GM10266 (cell line): ENCODE data around the gene PXK.

Experiments
- DNase-seq: peaks from one replicate; pipeline ENCODE4 v3.0.0; 2012; ENCODE audit errors: extremely low spot score
- TF ChIP-seq, protein P1 (sequence below): IDR thresholded peaks from 2 replicates; pipeline ENCODE4 v1.5.1; 2012; ENCODE audit warnings: mild to moderate bottlenecking, low read depth; ENCODE audit not compliant: control insufficient read depth, insufficient read depth; ENCODE audit errors: missing control alignments

PXK gene

DNA sequence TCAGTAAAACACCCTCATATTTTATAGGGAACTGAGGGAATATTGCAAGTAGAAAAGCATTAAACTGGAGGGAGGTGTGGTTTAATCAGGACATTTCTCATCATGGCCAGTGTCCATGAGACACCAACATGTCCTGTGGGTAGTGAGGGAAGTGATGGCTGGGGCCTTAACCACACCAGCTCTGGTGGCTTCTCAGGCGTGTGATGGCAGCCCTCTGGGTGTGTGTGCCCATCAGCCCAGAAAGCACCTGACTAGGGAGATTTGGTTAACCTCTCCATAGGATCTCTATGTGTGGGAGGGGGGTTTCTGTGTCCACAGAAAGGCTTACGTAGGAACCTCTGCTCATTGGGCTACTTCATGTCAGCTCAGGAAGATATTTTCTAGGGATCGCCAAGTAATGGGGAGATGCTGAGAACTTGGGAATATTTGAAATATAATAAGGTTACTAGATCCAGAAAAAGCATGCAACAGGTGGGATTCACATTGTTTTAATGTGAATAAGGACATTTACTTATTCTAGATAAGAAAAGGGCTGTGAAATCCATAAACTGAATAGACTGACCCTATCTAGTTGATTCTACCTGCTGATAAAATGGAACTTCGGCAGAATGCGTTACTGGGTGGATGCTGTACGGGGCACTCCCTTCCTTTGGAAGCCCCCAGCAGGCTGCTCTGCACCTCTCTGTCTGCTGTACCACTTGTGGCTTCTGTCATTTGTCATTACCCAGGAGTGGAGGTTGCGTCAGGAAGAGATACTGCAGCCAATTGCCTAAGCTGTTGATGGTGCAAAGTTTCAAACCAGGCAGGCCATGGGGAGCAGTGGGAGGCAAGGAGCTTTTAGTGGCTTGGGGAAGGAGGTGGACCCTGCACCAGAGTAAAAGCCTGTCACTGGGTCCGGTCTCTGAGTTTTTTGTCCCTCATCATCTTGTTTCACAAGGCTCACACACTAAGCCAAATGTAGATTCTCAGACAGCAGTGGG lies 79.4 kb downstream of the PXK start:
- TF ChIP-seq, protein P1, sequence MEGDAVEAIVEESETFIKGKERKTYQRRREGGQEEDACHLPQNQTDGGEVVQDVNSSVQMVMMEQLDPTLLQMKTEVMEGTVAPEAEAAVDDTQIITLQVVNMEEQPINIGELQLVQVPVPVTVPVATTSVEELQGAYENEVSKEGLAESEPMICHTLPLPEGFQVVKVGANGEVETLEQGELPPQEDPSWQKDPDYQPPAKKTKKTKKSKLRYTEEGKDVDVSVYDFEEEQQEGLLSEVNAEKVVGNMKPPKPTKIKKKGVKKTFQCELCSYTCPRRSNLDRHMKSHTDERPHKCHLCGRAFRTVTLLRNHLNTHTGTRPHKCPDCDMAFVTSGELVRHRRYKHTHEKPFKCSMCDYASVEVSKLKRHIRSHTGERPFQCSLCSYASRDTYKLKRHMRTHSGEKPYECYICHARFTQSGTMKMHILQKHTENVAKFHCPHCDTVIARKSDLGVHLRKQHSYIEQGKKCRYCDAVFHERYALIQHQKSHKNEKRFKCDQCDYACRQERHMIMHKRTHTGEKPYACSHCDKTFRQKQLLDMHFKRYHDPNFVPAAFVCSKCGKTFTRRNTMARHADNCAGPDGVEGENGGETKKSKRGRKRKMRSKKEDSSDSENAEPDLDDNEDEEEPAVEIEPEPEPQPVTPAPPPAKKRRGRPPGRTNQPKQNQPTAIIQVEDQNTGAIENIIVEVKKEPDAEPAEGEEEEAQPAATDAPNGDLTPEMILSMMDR, result no peak

DNA sequence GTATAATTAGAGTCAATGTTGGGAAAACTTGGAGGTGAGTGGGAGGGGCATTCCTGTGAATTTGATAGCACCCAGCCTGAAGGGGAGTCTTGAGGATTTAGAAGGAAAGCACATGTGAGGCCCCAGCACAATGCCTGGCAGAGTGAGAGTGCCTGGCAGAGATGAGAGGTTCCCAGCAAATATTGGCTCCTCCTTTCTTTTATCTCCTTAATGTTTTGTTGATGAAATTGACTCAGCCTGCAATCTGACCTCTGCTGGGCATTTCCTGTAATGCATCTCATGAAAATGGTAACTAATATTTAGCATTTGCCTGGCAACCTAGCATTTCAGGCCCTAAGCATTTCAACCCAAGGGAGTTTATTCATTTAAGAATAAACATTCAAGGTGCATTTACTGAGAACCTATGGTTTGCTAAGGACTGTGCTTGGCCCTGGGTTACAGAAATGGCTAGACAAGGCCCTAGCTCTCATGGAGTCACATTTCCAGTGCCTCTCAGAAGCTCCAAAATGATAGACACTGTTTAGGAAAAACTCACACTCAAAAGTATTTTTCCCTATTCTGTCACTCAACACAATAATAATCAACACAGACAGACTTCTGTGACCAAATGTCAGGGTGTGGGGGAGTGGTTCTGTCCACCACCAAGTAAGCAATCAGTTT lies 82.0 kb downstream of the PXK start:
- TF ChIP-seq, protein P1, result peak; percentile 71
- DNase-seq, result peak; percentile 47

More for the DNA sequence above, 79.4 kb downstream of the PXK start:
- DNase-seq, result no peak

DNA sequence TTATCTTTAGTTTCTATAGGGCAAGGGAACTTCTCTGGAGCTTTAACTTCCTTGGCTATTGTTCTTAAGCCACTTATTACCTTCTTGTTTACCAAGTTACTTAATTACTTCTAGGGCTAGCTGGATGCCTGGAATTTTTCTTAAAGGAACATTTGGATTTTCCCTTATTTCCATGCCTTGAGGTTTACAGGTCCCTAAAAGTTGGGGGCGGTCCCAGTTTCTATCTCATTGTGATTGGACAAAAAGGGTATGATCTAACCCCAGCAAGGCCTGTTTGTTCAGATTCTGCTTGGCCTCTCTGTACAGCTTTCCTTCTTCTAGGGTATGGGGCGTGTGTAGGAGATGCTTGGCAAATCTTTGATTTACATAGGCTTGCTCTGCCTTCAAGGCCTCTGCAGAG lies 83.5 kb downstream of the PXK start:
- TF ChIP-seq, protein P1, result no peak
- no peak for DNase-seq

DNA sequence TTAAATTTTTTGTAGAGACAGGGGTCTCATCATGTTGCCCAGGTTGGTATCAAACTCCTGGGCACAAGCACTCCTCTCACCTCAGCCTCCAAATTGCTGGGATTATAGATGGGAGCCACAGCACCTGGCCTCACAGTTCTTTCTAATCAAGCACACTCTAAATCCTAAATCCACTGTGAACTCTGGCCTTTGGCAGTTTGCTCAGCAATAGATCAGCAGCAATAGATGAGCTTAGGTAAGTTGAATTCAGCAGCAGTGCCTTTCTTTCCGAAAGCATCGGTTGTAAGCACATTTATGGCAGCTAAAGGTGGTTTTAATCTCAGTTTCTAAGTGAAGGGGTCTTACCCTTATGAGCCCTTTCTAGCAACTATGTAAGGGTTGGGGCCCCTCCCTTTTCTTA lies 84.4 kb downstream of the PXK start:
- TF ChIP-seq, protein P1, result no peak
- DNase-seq, result no peak

DNA sequence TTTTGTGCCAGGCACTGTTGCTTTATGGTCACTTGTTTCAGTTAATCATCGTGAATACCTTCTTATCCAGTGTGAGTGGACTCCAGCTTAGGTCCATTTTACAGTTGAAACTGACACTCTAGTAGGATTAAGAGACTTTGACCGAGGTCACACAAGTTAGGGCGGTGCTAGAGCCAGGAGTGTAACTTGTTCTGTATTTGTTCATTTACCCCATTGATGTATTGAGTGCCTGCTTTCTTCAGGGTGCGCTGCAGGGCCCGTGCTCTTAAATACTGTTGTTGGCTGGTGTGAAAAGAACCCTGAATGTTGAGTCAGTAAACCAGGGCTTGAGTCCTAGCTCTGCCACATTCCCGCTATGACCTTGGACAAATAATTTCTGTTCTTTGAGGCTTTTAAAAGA lies 85.5 kb downstream of the PXK start:
- DNase-seq, result no peak
- TF ChIP-seq, protein P1, result no peak

DNA sequence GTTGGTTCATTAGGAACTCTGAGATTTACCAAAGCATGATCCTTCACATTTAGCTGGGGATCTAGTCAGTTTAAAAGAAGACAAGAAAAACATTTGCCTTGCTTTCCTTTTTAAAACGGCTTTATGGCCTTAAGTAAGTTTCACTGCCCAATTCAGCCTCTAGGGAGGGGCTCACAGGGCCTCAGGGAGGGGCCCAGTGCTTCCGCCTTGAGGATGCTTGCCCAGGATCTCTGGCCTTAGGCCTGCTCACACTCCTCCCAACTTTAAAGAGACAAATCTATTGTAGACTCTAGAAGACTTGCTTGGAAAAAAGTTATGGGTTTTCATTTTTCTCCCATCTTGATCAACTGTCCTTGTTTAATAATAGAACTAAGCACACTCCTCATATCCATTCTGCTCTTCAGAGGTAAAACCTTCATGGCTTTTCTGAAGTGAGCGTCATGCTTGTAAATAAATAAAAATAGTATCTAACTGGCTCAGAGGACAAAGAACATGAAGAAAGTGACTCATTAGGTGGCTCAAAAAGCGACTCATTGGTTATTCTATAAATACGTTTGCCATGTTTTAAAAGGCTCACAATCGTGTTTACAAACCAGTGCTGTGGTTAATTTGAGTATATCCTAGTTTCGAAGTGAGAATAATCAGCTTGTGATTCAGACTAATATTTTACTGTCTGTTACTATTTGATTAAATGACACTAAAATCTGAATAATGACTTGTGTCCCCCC lies 87.3 kb downstream of the PXK start:
- TF ChIP-seq, protein P1, result no peak
- peak; percentile 45 for DNase-seq
